Measurements from ENCODE around the gene FLNA. TPM values are rescaled to one million over a fixed set of nuclear protein-coding genes. Genes with fewer than 3 reads are reported as not detected.

FLNA gene
- total RNA-seq, 2 experiments from 2014 or later = 1,012 to 1,022 TPM

- peaks cover 48% of the 10 kb centered on the region for H3K36me3 Mint-ChIP-seq (ENCODE audit: low read depth)
- peak overlapping the region; percentile 99 for H3K27ac Mint-ChIP-seq
- H3K9me3 Mint-ChIP-seq = no peaks in the 10 kb centered on the region
- Histone ChIP-seq H3K27ac (ENCODE audit: low read depth in 1 of 2, low read length in 2 of 2) (peak overlapping the region; percentile 88 to 99), H3K4me1 (ENCODE audit: insufficient read depth, low read length) (peaks cover 27% of the 10 kb centered on the region), H3K9me3 (ENCODE audit: control insufficient read depth in 1 of 2, insufficient read depth in 1 of 2, low read length in 2 of 2) (no peaks in the 10 kb centered on the region), H3K36me3 (ENCODE audit: insufficient read depth, low read length) (peaks cover 24% of the 10 kb centered on the region), H3K27me3 (ENCODE audit: control insufficient read depth in 1 of 2, insufficient read depth in 2 of 2, low read length in 2 of 2) (no peaks in the 10 kb centered on the region), H3K4me3 (ENCODE audit: low read length) (peak overlapping the region; percentile 72)
- DNase-seq (peak in 5 of 14 experiments; percentile 25 to 59 (median 37)), ATAC-seq (ENCODE audit: poor library complexity) (peak; percentile 5)
- intact Hi-C loops (cut with DNase I, micrococcal nuclease) = loop anchor here (2.0 to 5.0 kb wide), 2 partner anchors 27 to 133 kb away; no protein-coding TSS in a partner anchor
- ChIA-PET POLR2A (interaction anchor here (0.8 to 3.9 kb wide), 12 partner anchors 9 to 473 kb away, joined by 3 to 40 read pairs (median 12); partner anchors contain the start of genes ARHGAP4, ATP6AP1, DNASE1L1 and EMD), CTCF (interaction anchor here (0.9 to 3.2 kb wide), 4 partner anchors 12 to 91 kb away, joined by 3 to 15 read pairs (median 6); partner anchors contain the start of genes SLC10A3 and TAFAZZIN)
- peaks cover 22% of the 10 kb centered on the region for H3K4me1 Mint-ChIP-seq (ENCODE audit: low read depth)
- TF ChIP-seq CTCF (IDR thresholded peaks at IDR 0.05) = no peak
- no peaks in the 10 kb centered on the region for H3K27me3 Mint-ChIP-seq
- H3K4me3 Mint-ChIP-seq = peak overlapping the region; percentile 98
These were observed 25.3 kb upstream of the FLNA start for GRCh38 chrX:154399527-154400368.

GRCh38 chrX:154398668-154399526 is 24.5 kb upstream of the FLNA start:
- Histone ChIP-seq H3K9me3 (ENCODE audit: control insufficient read depth in 1 of 2, insufficient read depth in 1 of 2, low read length in 2 of 2) (no peaks in the 10 kb centered on the region), H3K27ac (ENCODE audit: low read depth in 1 of 2, low read length in 2 of 2) (peak overlapping the region; percentile 88 to 99), H3K4me3 (ENCODE audit: low read length) (peak overlapping the region; percentile 72), H3K4me1 (ENCODE audit: insufficient read depth, low read length) (peaks cover 27% of the 10 kb centered on the region), H3K27me3 (ENCODE audit: control insufficient read depth in 1 of 2, insufficient read depth in 2 of 2, low read length in 2 of 2) (no peaks in the 10 kb centered on the region), H3K36me3 (ENCODE audit: insufficient read depth, low read length) (peaks cover 24% of the 10 kb centered on the region)
- Mint-ChIP-seq H3K27ac (peak overlapping the region; percentile 99), H3K4me3 (peak overlapping the region; percentile 98), H3K9me3 (no peaks in the 10 kb centered on the region), H3K27me3 (no peaks in the 10 kb centered on the region), H3K36me3 (ENCODE audit: low read depth) (peaks cover 48% of the 10 kb centered on the region), H3K4me1 (ENCODE audit: low read depth) (peaks cover 22% of the 10 kb centered on the region)
- intact Hi-C loops (cut with DNase I, micrococcal nuclease) = loop anchor here in 1 of 2 experiments (5.0 kb wide), 1 partner anchor 133 kb away; no protein-coding TSS in a partner anchor
- POLR2A ChIA-PET = interaction anchor here (0.6 to 3.9 kb wide), 30 partner anchors 10 to 472 kb away, joined by 3 to 40 read pairs (median 4); partner anchors contain the start of genes ARHGAP4, ATP6AP1, DKC1 and DNASE1L1
- DNase-seq (peak; percentile 73 to 91 (median 80)), ATAC-seq (ENCODE audit: poor library complexity) (peak; percentile 50)
- peak; percentile 74 for TF ChIP-seq CTCF (IDR thresholded peaks at IDR 0.05)
- CTCF ChIA-PET = interaction anchor here (0.6 to 3.2 kb wide), 10 partner anchors 12 to 362 kb away, joined by 3 to 15 read pairs (median 3); partner anchors contain the start of genes SLC10A3 and TAFAZZIN

All from CD4-positive, alpha-beta T cell (primary cell).